ENCODE results near the gene SPG11.
"Not testable (repeated sequence)": the region's sequence is repeated elsewhere in the genome, so short reads cannot be mapped to it uniquely, and the experiment has no call there.

Gene SPG11

DNA sequence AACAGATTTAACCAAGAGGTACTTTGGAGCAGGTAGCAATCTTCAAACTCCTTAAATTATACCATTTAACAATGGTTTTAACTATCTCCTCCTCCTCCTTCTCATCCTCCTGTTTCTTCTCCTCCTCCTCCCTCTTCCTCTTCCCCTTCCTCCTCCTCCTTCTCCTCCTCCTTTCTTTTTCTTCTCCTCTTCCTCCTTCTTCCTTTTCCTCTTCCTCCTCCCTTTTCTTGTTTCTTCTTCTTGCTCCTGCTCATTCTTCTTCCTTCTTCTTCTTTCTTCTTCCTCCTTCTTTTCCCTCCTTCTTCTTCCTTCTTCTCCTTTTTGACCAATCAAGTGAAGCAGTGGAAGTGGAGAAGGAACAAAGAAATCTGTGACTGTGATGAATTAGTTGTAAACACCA is 33.6 kb upstream of the SPG11 start:
- Histone ChIP-seq H3K9ac (ENCODE audit: low read length) (no peak overlapping the region), H3K27me3 (ENCODE audit: control insufficient read depth, insufficient read depth, low read length) (no peaks in the 10 kb centered on the region), H3K4me1 (ENCODE audit: control insufficient read depth, low read depth, low read length) (no peaks in the 10 kb centered on the region), H3K9me3 (ENCODE audit: control insufficient read depth, low read depth, low read length) (no peaks in the 10 kb centered on the region), H3K36me3 (ENCODE audit: control insufficient read depth, low read depth, low read length) (no peaks in the 10 kb centered on the region), H3K27ac (ENCODE audit: low read length) (no peak overlapping the region), H3K4me3 (ENCODE audit: low read length) (no peak overlapping the region)

DNA sequence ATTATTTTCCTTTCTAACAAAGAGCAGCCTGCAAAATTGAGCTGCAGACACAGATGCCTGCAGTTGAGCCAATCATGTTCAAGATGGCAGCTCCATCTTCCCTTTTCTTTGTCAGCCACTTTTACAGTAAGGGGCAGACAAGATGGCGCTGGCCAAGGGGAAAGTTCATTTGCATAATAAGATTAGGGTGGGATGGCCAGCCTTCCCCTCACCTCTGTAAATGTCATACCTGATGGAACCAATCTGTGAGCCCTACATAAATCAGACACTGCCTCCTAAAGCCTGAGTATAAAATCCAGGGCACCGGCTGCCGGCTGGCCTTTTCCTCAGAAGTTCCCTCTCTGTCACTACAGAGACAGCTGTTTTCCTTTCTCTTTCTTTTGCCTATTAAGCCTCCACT is 31.8 kb upstream of the SPG11 start:
- no peaks in the 10 kb centered on the region for H3K27me3 ChIP-seq (ENCODE audit: control insufficient read depth, insufficient read depth, low read length)
- no peaks in the 10 kb centered on the region for H3K9me3 ChIP-seq (ENCODE audit: control insufficient read depth, low read depth, low read length)
- no peak overlapping the region for H3K4me3 ChIP-seq (ENCODE audit: low read length)
- H3K9ac ChIP-seq (ENCODE audit: low read length), result no peak overlapping the region
- H3K36me3 ChIP-seq (ENCODE audit: control insufficient read depth, low read depth, low read length), result no peaks in the 10 kb centered on the region
- H3K27ac ChIP-seq (ENCODE audit: low read length), result no peak overlapping the region
- H3K4me1 ChIP-seq (ENCODE audit: control insufficient read depth, low read depth, low read length), result no peaks in the 10 kb centered on the region

- no peaks in the 10 kb centered on the region for H3K36me3 ChIP-seq (ENCODE audit: control insufficient read depth, low read depth, low read length)
- H3K4me1 ChIP-seq (ENCODE audit: control insufficient read depth, low read depth, low read length), result no peaks in the 10 kb centered on the region
- H3K9ac ChIP-seq (ENCODE audit: low read length), result no peak overlapping the region
- no peak overlapping the region for H3K27ac ChIP-seq (ENCODE audit: low read length)
- no peaks in the 10 kb centered on the region for H3K9me3 ChIP-seq (ENCODE audit: control insufficient read depth, low read depth, low read length)
- H3K4me3 ChIP-seq (ENCODE audit: low read length), result no peak overlapping the region
- H3K27me3 ChIP-seq (ENCODE audit: control insufficient read depth, insufficient read depth, low read length), result no peaks in the 10 kb centered on the region
Measured at GRCh38 chr15:44694416-44694815, 31.0 kb upstream of the SPG11 start.

DNA sequence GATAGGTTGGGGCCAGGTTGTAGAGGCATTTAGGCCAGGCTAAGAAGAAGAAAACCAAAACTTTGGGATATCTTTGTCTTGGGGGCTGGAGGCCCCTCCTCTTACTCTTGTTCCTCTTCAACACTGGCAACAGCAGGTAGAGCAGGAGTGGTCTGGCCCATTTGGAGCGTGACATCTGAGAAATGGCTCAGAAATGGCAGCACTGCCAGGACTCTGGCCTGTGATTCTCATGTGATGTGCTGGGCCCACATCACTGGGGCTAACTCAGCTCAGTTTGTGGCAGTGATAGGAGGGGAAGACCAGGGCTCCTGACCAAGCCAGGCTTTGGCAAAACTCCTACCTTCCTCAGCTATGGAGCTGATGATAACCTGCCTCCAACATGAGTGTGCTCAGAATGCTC is 29.2 kb upstream of the SPG11 start:
- no peak overlapping the region for H3K4me3 ChIP-seq (ENCODE audit: low read length)
- no peaks in the 10 kb centered on the region for H3K4me1 ChIP-seq (ENCODE audit: control insufficient read depth, low read depth, low read length)
- H3K9ac ChIP-seq (ENCODE audit: low read length), result no peak overlapping the region

GRCh38 chr15:44690245-44690644 is 26.8 kb upstream of the SPG11 start:
- H3K27me3 ChIP-seq (ENCODE audit: control insufficient read depth, insufficient read depth, low read length); H3K9me3 ChIP-seq (ENCODE audit: control insufficient read depth, low read depth, low read length); H3K27ac ChIP-seq (ENCODE audit: low read length); H3K9ac ChIP-seq (ENCODE audit: low read length); H3K4me1 ChIP-seq (ENCODE audit: control insufficient read depth, low read depth, low read length); H3K36me3 ChIP-seq (ENCODE audit: control insufficient read depth, low read depth, low read length); H3K4me3 ChIP-seq (ENCODE audit: low read length): not testable (repeated sequence)

More for the DNA sequence above, 29.2 kb upstream of the SPG11 start:
- Histone ChIP-seq H3K27me3 (ENCODE audit: control insufficient read depth, insufficient read depth, low read length) (no peaks in the 10 kb centered on the region), H3K36me3 (ENCODE audit: control insufficient read depth, low read depth, low read length) (no peaks in the 10 kb centered on the region), H3K9me3 (ENCODE audit: control insufficient read depth, low read depth, low read length) (no peaks in the 10 kb centered on the region), H3K27ac (ENCODE audit: low read length) (no peak overlapping the region)

DNA sequence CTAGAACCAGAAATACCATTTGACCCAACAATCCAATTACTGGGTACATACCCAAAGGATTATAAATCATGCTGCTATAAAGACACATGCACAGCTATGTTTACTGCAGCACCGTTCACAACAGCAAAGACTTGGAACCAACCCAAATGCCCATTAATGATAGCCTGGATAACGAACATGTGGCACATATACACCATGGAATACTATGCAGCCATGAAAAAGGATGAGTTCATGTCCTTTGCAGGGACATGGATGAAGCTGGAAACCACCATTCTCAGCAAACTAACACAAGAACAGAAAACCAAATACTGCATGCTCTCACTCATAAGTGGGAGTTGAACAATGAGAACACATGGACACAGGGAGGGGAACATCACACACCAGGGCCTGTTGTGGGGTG is 25.9 kb upstream of the SPG11 start:
- H3K9ac ChIP-seq (ENCODE audit: low read length); H3K9me3 ChIP-seq (ENCODE audit: control insufficient read depth, low read depth, low read length); H3K4me3 ChIP-seq (ENCODE audit: low read length); H3K27ac ChIP-seq (ENCODE audit: low read length); H3K36me3 ChIP-seq (ENCODE audit: control insufficient read depth, low read depth, low read length); H3K4me1 ChIP-seq (ENCODE audit: control insufficient read depth, low read depth, low read length); H3K27me3 ChIP-seq (ENCODE audit: control insufficient read depth, insufficient read depth, low read length): not testable (repeated sequence)

DNA sequence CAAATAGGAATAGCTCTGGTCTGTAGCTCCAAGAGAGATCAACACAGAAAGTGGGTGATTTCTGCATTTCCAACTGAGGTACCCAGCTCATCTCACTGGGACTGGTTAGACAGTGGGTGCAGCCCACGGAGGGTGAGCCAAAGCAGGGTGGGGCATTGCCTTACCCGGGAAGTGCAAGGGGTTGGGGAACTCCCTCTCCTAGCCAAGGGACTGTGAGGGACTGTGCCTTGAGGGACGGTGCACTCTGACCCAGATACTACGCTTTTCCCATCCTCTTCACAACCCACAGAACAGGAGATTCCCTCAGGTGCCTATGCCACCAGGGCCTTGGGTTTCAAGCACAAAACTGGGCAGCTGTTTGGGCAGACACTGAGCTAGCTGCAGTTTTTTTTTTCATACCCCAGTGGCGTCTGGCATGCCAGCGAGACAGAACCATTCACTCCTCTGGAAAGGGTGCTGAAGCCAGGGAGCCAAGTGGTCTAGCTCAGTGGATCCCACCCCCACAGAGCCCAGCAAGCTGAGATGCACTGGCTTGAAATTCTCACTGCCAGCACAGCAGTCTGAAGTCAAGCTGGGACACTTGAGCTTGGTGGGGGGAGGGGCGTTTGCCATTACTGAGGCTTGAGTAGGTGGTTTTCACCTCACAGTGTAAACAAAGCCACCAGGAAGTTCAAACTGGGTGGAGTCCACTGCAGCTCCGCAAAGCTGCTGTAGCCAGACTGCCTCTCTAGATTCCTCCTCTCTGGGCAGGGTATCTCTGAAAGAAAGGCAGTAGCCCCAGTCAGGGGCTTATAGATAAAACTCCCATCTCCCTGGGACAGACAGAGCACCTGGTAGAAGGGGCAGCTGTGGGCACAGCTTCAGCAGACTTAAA is 19.6 kb upstream of the SPG11 start:
- not testable (repeated sequence) for H3K36me3 ChIP-seq (ENCODE audit: control insufficient read depth, low read depth, low read length); H3K27ac ChIP-seq (ENCODE audit: low read length); H3K9me3 ChIP-seq (ENCODE audit: control insufficient read depth, low read depth, low read length); H3K4me1 ChIP-seq (ENCODE audit: control insufficient read depth, low read depth, low read length); H3K9ac ChIP-seq (ENCODE audit: low read length); H3K27me3 ChIP-seq (ENCODE audit: control insufficient read depth, insufficient read depth, low read length)
- peak overlapping the region; percentile 17 for H3K4me3 ChIP-seq (ENCODE audit: low read length)

DNA sequence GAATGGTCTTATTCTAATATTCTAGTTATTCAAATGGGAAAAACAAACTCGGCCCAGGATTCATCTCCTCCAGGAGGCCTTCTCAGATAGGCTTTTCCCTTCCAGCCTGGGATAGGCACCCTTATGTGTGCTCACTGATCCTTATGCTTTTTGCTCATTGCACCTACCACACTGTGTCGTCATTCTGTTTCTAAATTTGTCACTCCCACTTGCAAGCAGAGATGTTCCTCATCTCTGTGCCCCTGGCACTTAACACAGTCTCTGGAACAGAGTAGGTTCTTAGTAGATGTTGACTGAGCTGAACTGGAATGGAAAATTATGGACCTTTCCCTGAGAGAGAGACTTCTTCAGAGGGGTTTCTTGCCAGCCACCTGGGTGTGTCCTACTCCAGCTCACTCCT is 18.7 kb upstream of the SPG11 start:
- no peak overlapping the region for H3K27ac ChIP-seq (ENCODE audit: low read length)
- H3K9me3 ChIP-seq (ENCODE audit: control insufficient read depth, low read depth, low read length), result no peaks in the 10 kb centered on the region
- H3K9ac ChIP-seq (ENCODE audit: low read length), result no peak overlapping the region

DNA sequence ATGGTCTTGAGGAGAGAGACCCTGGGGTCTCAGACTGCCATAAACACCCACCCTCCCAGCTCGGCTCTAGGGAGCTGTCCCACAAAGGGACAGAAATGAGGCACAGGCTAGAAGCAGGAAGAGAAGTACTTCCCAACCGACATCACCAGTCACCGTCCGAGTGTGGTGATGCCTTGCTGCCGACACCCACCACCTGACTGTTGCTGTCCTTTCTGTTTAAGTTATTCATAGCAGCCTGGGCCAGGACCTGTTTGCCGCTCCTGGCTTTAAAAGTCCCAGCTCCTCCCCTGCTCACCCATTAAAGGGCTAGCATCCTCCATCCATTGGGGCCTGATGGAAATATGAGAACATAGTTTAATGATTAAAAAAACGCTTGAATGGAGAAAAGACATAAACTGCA is 13.2 kb upstream of the SPG11 start:
- Histone ChIP-seq H3K9ac (ENCODE audit: low read length) (no peak overlapping the region), H3K4me3 (ENCODE audit: low read length) (no peak overlapping the region), H3K9me3 (ENCODE audit: control insufficient read depth, low read depth, low read length) (no peaks in the 10 kb centered on the region), H3K27me3 (ENCODE audit: control insufficient read depth, insufficient read depth, low read length) (no peaks in the 10 kb centered on the region), H3K36me3 (ENCODE audit: control insufficient read depth, low read depth, low read length) (no peaks in the 10 kb centered on the region), H3K27ac (ENCODE audit: low read length) (no peak overlapping the region), H3K4me1 (ENCODE audit: control insufficient read depth, low read depth, low read length) (no peaks in the 10 kb centered on the region)

More for the DNA sequence above, 18.7 kb upstream of the SPG11 start:
- Histone ChIP-seq H3K4me1 (ENCODE audit: control insufficient read depth, low read depth, low read length) (peaks cover 7% of the 10 kb centered on the region), H3K27me3 (ENCODE audit: control insufficient read depth, insufficient read depth, low read length) (no peaks in the 10 kb centered on the region), H3K36me3 (ENCODE audit: control insufficient read depth, low read depth, low read length) (no peaks in the 10 kb centered on the region), H3K4me3 (ENCODE audit: low read length) (no peak overlapping the region)

GRCh38 chr15:44675911-44676310 is 12.4 kb upstream of the SPG11 start:
- no peaks in the 10 kb centered on the region for H3K36me3 ChIP-seq (ENCODE audit: control insufficient read depth, low read depth, low read length)
- H3K9ac ChIP-seq (ENCODE audit: low read length), result no peak overlapping the region
- H3K4me3 ChIP-seq (ENCODE audit: low read length), result no peak overlapping the region
- no peak overlapping the region for H3K27ac ChIP-seq (ENCODE audit: low read length)
- no peaks in the 10 kb centered on the region for H3K27me3 ChIP-seq (ENCODE audit: control insufficient read depth, insufficient read depth, low read length)
- no peaks in the 10 kb centered on the region for H3K4me1 ChIP-seq (ENCODE audit: control insufficient read depth, low read depth, low read length)
- no peaks in the 10 kb centered on the region for H3K9me3 ChIP-seq (ENCODE audit: control insufficient read depth, low read depth, low read length)

DNA sequence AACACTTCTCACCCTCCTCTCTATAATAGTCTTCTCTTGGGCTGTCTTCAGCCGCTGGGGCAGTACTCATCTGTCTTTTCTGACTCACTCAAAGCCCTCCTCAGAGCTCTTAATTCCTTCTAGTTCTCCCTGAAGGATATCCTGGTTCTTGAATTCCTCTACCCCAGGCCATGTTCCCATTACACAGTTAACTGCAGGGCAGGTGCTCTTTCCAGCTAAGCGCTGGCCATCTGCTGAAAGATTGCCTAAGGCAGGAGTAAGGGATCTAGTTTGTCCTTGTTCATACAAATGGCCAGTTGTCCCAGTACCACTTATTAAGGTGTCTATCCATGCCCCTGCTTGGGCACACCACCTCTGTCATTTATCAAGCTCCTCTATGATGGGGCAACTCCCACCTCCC is 10.2 kb upstream of the SPG11 start:
- Histone ChIP-seq H3K36me3 (ENCODE audit: control insufficient read depth, low read depth, low read length) (no peaks in the 10 kb centered on the region), H3K27me3 (ENCODE audit: control insufficient read depth, insufficient read depth, low read length) (no peaks in the 10 kb centered on the region), H3K9me3 (ENCODE audit: control insufficient read depth, low read depth, low read length) (no peaks in the 10 kb centered on the region), H3K27ac (ENCODE audit: low read length) (no peak overlapping the region), H3K4me1 (ENCODE audit: control insufficient read depth, low read depth, low read length) (no peaks in the 10 kb centered on the region), H3K4me3 (ENCODE audit: low read length) (no peak overlapping the region), H3K9ac (ENCODE audit: low read length) (no peak overlapping the region)

All from iPS-18a (cell line).